ENCODE results near the gene EXOC4.

The EXOC4 gene

GRCh38 chr7:133784486-133785001 lies 531.7 kb downstream of the EXOC4 start:
- no peak for TF ChIP-seq CTCF (IDR thresholded peaks at IDR 0.05)
- Histone ChIP-seq H3K27ac (no peak overlapping the region), H3K4me3 (no peak overlapping the region)
- no peak for DNase-seq (ENCODE audit: low spot score)

GRCh38 chr7:133786401-133786937 lies 533.6 kb downstream of the EXOC4 start:
- DNase-seq (ENCODE audit: low spot score): no peak
- Histone ChIP-seq H3K4me3 (no peak overlapping the region), H3K27ac (no peak overlapping the region)
- TF ChIP-seq CTCF (IDR thresholded peaks at IDR 0.05): no peak

GRCh38 chr7:133789974-133790373 lies 537.1 kb downstream of the EXOC4 start:
- H3K27ac ChIP-seq: no peak overlapping the region
- no peak for TF ChIP-seq CTCF (IDR thresholded peaks at IDR 0.05)
- no peak overlapping the region for H3K4me3 ChIP-seq
- DNase-seq (ENCODE audit: low spot score): no peak

- Histone ChIP-seq H3K27ac (no peak overlapping the region), H3K4me3 (no peak overlapping the region)
- DNase-seq (ENCODE audit: low spot score): no peak
- no peak for TF ChIP-seq CTCF (IDR thresholded peaks at IDR 0.05)
These were observed 538.0 kb downstream of the EXOC4 start for GRCh38 chr7:133790911-133791310.

GRCh38 chr7:133794479-133794878 lies 541.6 kb downstream of the EXOC4 start:
- no peak for TF ChIP-seq CTCF (IDR thresholded peaks at IDR 0.05)
- DNase-seq (ENCODE audit: low spot score): no peak

GRCh38 chr7:133795068-133795665 lies 542.3 kb downstream of the EXOC4 start:
- Histone ChIP-seq H3K27ac (no peak overlapping the region), H3K4me3 (no peak overlapping the region)
- no peak for DNase-seq (ENCODE audit: low spot score)
- TF ChIP-seq CTCF (IDR thresholded peaks at IDR 0.05): no peak

More at GRCh38 chr7:133794479-133794878, 541.6 kb downstream of the EXOC4 start:
- Histone ChIP-seq H3K4me3 (no peak overlapping the region), H3K27ac (no peak overlapping the region)

Measured in coronary artery (tissue), 2 donors.